Middle frontal gyrus (tissue), 1 donor: ENCODE data around the gene EPX.

Source experiments
- DNase-seq: peaks from one replicate; pipeline ENCODE4 v3.0.0-alpha.2; 2015; ENCODE audit warnings: low spot score; ENCODE audit errors: extremely low spot score

The EPX gene

DNA sequence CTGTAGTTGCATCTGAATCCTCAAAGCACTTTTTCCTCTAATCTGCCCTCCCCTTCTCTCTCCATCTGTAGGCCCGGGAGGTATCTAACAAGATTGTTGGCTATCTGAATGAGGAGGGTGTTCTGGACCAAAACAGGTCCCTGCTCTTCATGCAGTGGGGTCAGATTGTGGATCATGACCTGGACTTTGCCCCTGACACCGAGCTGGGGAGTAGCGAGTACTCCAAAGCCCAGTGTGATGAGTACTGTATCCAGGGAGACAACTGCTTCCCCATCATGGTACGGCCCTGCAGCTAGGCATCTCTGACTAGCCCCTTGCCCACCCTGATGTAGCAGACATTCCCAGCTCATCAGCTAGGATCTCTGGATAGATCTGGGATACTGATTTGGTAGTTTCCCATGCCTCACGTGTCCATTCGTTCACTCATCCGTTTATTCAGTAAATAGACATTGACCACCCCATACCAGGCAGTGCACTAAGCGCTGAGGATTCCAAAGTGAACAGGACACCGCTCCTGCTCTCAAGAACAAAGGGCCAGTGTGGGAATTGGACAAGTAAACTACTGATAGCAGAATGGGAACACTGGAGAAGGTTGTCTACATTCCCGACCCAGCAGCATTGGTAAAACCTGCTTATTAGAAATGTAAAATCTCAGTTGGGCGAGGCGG lies 58.0 kb downstream of the EPX start:
- no peak for DNase-seq

DNA sequence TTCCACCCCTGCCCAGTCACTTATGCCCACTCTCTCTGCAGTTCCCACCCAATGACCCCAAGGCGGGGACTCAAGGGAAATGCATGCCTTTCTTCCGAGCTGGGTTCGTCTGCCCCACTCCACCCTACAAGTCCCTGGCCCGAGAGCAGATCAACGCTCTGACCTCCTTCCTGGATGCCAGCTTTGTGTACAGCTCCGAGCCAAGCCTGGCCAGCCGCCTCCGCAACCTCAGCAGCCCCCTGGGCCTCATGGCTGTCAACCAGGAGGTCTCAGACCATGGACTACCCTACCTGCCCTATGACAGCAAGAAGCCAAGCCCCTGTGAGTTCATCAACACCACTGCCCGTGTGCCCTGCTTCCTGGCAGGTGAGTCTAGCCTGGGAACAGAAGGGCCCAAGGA lies 59.6 kb downstream of the EPX start:
- no peak for DNase-seq

DNA sequence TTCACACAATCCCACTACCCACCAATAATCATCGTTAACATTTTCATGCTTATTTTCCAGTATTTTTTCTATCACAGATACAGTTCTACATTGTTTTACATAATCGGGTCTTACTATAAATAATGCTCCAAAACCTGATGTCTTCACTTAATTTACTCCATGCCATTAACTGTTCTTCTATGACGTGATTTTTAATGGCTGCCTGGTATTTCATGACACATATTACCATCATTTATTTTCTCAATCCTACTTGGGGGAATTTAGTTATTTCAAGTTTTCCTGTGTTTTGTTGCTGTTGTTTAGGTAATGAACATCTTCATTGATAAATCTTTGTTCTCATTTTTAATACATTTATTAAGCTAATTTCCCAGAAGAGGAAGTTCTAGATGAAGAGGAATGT lies 60.6 kb downstream of the EPX start:
- DNase-seq = no peak
